ES-I3 (cell line): ENCODE data around the gene CT47B1.
"Not testable (repeated sequence)": the region's sequence is repeated elsewhere in the genome, so short reads cannot be mapped to it uniquely, and the experiment has no call there.

Experiments
- H3K36me3 ChIP-seq: 2 replicates; pipeline ENCODE4 v1.6.1; 2013; ENCODE audit warnings: mild to moderate bottlenecking, low read length, control low read depth, moderate library complexity; ENCODE audit not compliant: insufficient read depth
- H3K4me1 ChIP-seq: 2 replicates; pipeline ENCODE4 v1.6.1; 2013; ENCODE audit warnings: mild to moderate bottlenecking, control low read depth, low read length; ENCODE audit not compliant: insufficient read depth
- H3K9ac ChIP-seq: 2 replicates; pipeline ENCODE4 v1.6.1; 2013; ENCODE audit warnings: low read depth, mild to moderate bottlenecking, low read length, moderate library complexity
- H3K9me3 ChIP-seq: 2 replicates; pipeline ENCODE4 v1.6.1; 2013; ENCODE audit warnings: mild to moderate bottlenecking, low read length, moderate library complexity; ENCODE audit not compliant: control insufficient read depth, insufficient read depth

CT47B1 gene

GRCh38 chrX:120875766-120876165 lies at the start of gene CT47B1:
Gene CT47B1, minus strand, starts transcription at chrX:120875866. Its CDS starts 196 bp downstream, at chrX:120875670.
- H3K4me1 ChIP-seq, H3K36me3 ChIP-seq, H3K9ac ChIP-seq, H3K9me3 ChIP-seq: not testable (repeated sequence)

- H3K9ac ChIP-seq: no peak overlapping the region
- H3K9me3 ChIP-seq: no peaks in the 10 kb centered on the region
- H3K36me3 ChIP-seq: no peaks in the 10 kb centered on the region
- H3K4me1 ChIP-seq: no peaks in the 10 kb centered on the region
Measured at GRCh38 chrX:120874678-120875557, 748 bp downstream of the CT47B1 start.

- H3K36me3 ChIP-seq: no peaks in the 10 kb centered on the region
- no peak overlapping the region for H3K9ac ChIP-seq
- H3K9me3 ChIP-seq: no peaks in the 10 kb centered on the region
- H3K4me1 ChIP-seq: 0 out of 2 replicates have a peak, but pooled peaks cover 4% of the 10 kb centered on the region
Measured at GRCh38 chrX:120857240-120857639, 18.4 kb downstream of the CT47B1 start.

GRCh38 chrX:120840827-120841226 lies 34.8 kb downstream of the CT47B1 start:
- no peaks in the 10 kb centered on the region for H3K4me1 ChIP-seq
- H3K36me3 ChIP-seq: no peaks in the 10 kb centered on the region
- H3K9ac ChIP-seq: no peak overlapping the region
- no peaks in the 10 kb centered on the region for H3K9me3 ChIP-seq

- no peaks in the 10 kb centered on the region for H3K9me3 ChIP-seq
- no peaks in the 10 kb centered on the region for H3K36me3 ChIP-seq
- H3K9ac ChIP-seq: no peak overlapping the region
- no peaks in the 10 kb centered on the region for H3K4me1 ChIP-seq
Measured at GRCh38 chrX:120839491-120839890, 36.2 kb downstream of the CT47B1 start.

GRCh38 chrX:120827213-120827612 lies 48.5 kb downstream of the CT47B1 start:
- not testable (repeated sequence) for H3K9me3 ChIP-seq, H3K4me1 ChIP-seq, H3K36me3 ChIP-seq, H3K9ac ChIP-seq

- H3K9me3 ChIP-seq: no peaks in the 10 kb centered on the region
- H3K36me3 ChIP-seq: no peaks in the 10 kb centered on the region
- no peak overlapping the region for H3K9ac ChIP-seq
- no peaks in the 10 kb centered on the region for H3K4me1 ChIP-seq
Measured at GRCh38 chrX:120825146-120825545, 50.5 kb downstream of the CT47B1 start.

GRCh38 chrX:120824021-120824420 lies 51.6 kb downstream of the CT47B1 start:
- Histone ChIP-seq H3K4me1 (no peaks in the 10 kb centered on the region), H3K36me3 (no peaks in the 10 kb centered on the region), H3K9ac (no peak overlapping the region), H3K9me3 (no peaks in the 10 kb centered on the region)

GRCh38 chrX:120823556-120823955 lies 52.1 kb downstream of the CT47B1 start:
- Histone ChIP-seq H3K9ac (no peak overlapping the region), H3K9me3 (no peaks in the 10 kb centered on the region), H3K4me1 (no peaks in the 10 kb centered on the region), H3K36me3 (no peaks in the 10 kb centered on the region)
